Panc1 (cell line): Measurements from ENCODE around the gene TSNAXIP1.

Experiments
- CTCF ChIP-seq: fragments of 450-650 bp; IDR thresholded peaks from 2 replicates; pipeline ENCODE4 v1.5.1; 2017; ENCODE audit warnings: mild to moderate bottlenecking
- POLR2AphosphoS5 ChIP-seq: IDR thresholded peaks from 2 replicates; pipeline ENCODE4 v1.6.1; 2012; ENCODE audit warnings: mild to moderate bottlenecking, low read depth, low read length, moderate library complexity

- TF ChIP-seq POLR2AphosphoS5 (no peak), CTCF (no peak)
Observed at GRCh38 chr16:67843343-67843765, 36.7 kb downstream of the TSNAXIP1 start.
